ENCODE measurements around the gene SLC25A38.

Gene SLC25A38

GRCh38 chr3:39378088-39378487, 5.1 kb upstream of the SLC25A38 start:
- DNase-seq: peak; percentile 83

- DNase-seq: no peak
Measured at GRCh38 chr3:39378957-39379777, 4.0 kb upstream of the SLC25A38 start.

GRCh38 chr3:39379778-39380155, 3.4 kb upstream of the SLC25A38 start:
- DNase-seq: no peak

- no peak for DNase-seq
Measured at GRCh38 chr3:39381432-39381831, 1.7 kb upstream of the SLC25A38 start.

- peak; percentile 98 for DNase-seq
Measured at GRCh38 chr3:39383881-39384664, 903 bp downstream of the SLC25A38 start.

- no peak for DNase-seq
Measured at GRCh38 chr3:39384665-39385000, 1.5 kb downstream of the SLC25A38 start.

GRCh38 chr3:39385456-39386090, 2.4 kb downstream of the SLC25A38 start:
- DNase-seq: no peak

GRCh38 chr3:39386318-39386717, 3.1 kb downstream of the SLC25A38 start:
- DNase-seq: no peak

- no peak for DNase-seq
Measured at GRCh38 chr3:39387411-39387975, 4.3 kb downstream of the SLC25A38 start.

- no peak for DNase-seq
Measured at GRCh38 chr3:39388153-39388552, 5.0 kb downstream of the SLC25A38 start.

GRCh38 chr3:39388741-39389248, 5.6 kb downstream of the SLC25A38 start:
- DNase-seq: no peak

- DNase-seq: no peak
Measured at GRCh38 chr3:39390181-39390580, 7.0 kb downstream of the SLC25A38 start.

- no peak for DNase-seq
Measured at GRCh38 chr3:39396690-39397089, 13.5 kb downstream of the SLC25A38 start.

- DNase-seq: no peak
Measured at GRCh38 chr3:39398700-39399099, 15.5 kb downstream of the SLC25A38 start.

- DNase-seq: no peak
Measured at GRCh38 chr3:39401983-39402382, 18.8 kb downstream of the SLC25A38 start.

- no peak for DNase-seq
Measured at GRCh38 chr3:39404943-39405686, 21.9 kb downstream of the SLC25A38 start.

- no peak for DNase-seq
Measured at GRCh38 chr3:39405687-39406367, 22.7 kb downstream of the SLC25A38 start.

- DNase-seq: peak; percentile 97
Measured at GRCh38 chr3:39406368-39407258, 23.4 kb downstream of the SLC25A38 start, which contains the start of gene RPSA. Gene RPSA (plus strand): TSS chr3:39406720. CDS start chr3:39407654, 934 bp downstream.

GRCh38 chr3:39407259-39407629, 24.1 kb downstream of the SLC25A38 start:
- DNase-seq: no peak

- no peak for DNase-seq
Measured at GRCh38 chr3:39407773-39408492, 24.8 kb downstream of the SLC25A38 start.
